Bronchial epithelial cell (primary cell): Measurements from ENCODE around the gene KRTAP10-7. TPM values are rescaled to one million over a fixed set of nuclear protein-coding genes. Genes with fewer than 3 reads are reported as not detected.

Source experiments
- DNase-seq: peaks from one replicate; pipeline ENCODE4 v3.0.0-alpha.2; 2010; ENCODE audit warnings: low read depth
- FAIRE-seq: peaks from 2 replicates; lab custom pipeline; 2011; peaks lifted over from hg19 to GRCh38; lab: Jason Lieb, UNC
- H3K27me3 ChIP-seq: 2 replicates; pipeline ENCODE4 v1.5.1; 2011; ENCODE audit warnings: low read length; ENCODE audit not compliant: control insufficient read depth, insufficient read depth
- H3K36me3 ChIP-seq: 2 replicates; pipeline ENCODE4 v1.5.1; 2011; ENCODE audit warnings: low read length; ENCODE audit not compliant: control insufficient read depth, insufficient read depth
- H3K4me3 ChIP-seq: 2 replicates; pipeline ENCODE4 v1.5.1; 2011; ENCODE audit warnings: mild to moderate bottlenecking, low read depth, low read length, control low read depth
- CTCF ChIP-seq: IDR thresholded peaks from 2 replicates; pipeline ENCODE4 v1.5.1; 2011; ENCODE audit warnings: mild to moderate bottlenecking, moderate library complexity, low read length, control low read depth, inconsistent platforms; ENCODE audit not compliant: insufficient read depth, severe bottlenecking
- total RNA-seq: library from RNA; depleted of rRNA; stranded (reverse); fragments of >200 nt; gene quantifications from 2 replicates; pipeline ENCODE4 v1.2.1, GENCODE V29; 2014

The KRTAP10-7 gene
- total RNA-seq, 1 donor from 2014 or later, result not detected

- no peaks in the 10 kb centered on the region for H3K27me3 ChIP-seq
- TF ChIP-seq CTCF, result no peak
- DNase-seq (no peak), FAIRE-seq (no peak)
- no peak overlapping the region for H3K4me3 ChIP-seq
- no peaks in the 10 kb centered on the region for H3K36me3 ChIP-seq
Measured at GRCh38 chr21:44564886-44565598, 35.4 kb upstream of the KRTAP10-7 start.

DNA sequence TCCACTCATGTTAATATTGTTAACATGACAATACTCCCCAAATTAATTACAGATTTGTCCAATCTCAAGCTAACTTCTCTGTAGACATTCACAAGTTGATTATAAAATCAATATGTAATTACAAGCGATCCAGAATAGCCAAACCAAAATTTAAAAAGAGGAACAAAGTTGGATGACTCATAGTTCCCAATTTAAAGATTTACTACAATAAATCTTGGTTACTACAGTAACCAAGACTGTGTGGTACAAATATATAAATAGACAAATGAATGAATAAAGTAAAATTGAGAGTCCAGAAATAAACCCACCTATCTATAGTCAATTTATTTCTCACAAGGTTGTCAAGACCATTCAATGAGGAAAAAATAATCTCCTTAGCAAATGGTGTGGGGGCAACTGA, 34.0 kb upstream of the KRTAP10-7 start:
- FAIRE-seq, result no peak
- Histone ChIP-seq H3K4me3 (no peak overlapping the region), H3K27me3 (no peaks in the 10 kb centered on the region), H3K36me3 (no peaks in the 10 kb centered on the region)
- DNase-seq, result no peak
- no peak for TF ChIP-seq CTCF

GRCh38 chr21:44567481-44568171, 32.8 kb upstream of the KRTAP10-7 start:
- no peaks in the 10 kb centered on the region for H3K36me3 ChIP-seq
- no peak for TF ChIP-seq CTCF
- no peak for FAIRE-seq
- H3K27me3 ChIP-seq, result no peaks in the 10 kb centered on the region
- no peak overlapping the region for H3K4me3 ChIP-seq
- no peak for DNase-seq

- no peaks in the 10 kb centered on the region for H3K36me3 ChIP-seq
- H3K4me3 ChIP-seq, result no peak overlapping the region
- DNase-seq (no peak), FAIRE-seq (no peak)
- no peaks in the 10 kb centered on the region for H3K27me3 ChIP-seq
- TF ChIP-seq CTCF, result no peak
Measured at GRCh38 chr21:44568261-44568660, 32.1 kb upstream of the KRTAP10-7 start.

GRCh38 chr21:44568667-44569556, 31.5 kb upstream of the KRTAP10-7 start:
- no peak for TF ChIP-seq CTCF
- Histone ChIP-seq H3K4me3 (no peak overlapping the region), H3K27me3 (no peaks in the 10 kb centered on the region), H3K36me3 (no peaks in the 10 kb centered on the region)
- DNase-seq (no peak), FAIRE-seq (no peak)
